Measurements from ENCODE around the gene CACNA2D3. TPM values are rescaled to one million over a fixed set of nuclear protein-coding genes. Genes with fewer than 3 reads are reported as not detected.

Gene CACNA2D3
- polyA plus RNA-seq, 1 donor from 2014 or later: 26.2 TPM

DNA sequence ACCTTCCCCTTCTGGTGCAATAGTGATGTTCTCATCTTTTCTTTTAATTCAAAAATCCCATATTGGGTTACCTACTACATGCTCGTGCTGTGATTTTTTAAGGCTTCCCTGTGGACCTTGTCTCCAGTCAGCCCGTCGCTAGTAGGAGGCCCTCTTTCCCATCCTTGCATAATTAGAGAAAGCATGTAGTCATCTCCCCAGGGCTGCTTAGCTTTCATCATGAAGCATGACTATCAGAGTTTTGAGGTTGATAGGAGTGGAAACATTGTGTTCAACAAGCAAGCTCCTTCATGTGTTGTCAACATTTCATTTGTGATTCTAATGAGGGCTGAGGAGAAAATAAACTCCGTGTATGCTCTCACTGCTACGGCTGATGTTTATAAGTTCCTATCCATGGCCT lies 814.2 kb downstream of the CACNA2D3 start:
- no peaks in the 10 kb centered on the region for H3K27me3 ChIP-seq (ENCODE audit: insufficient read depth, low read depth, low read length)
- H3K9me3 ChIP-seq (ENCODE audit: low read length): no peaks in the 10 kb centered on the region
- H3F3A ChIP-seq (ENCODE audit: insufficient read depth, low read length, poor library complexity, severe bottlenecking): no peaks in the 10 kb centered on the region
- no peak overlapping the region for H3K9ac ChIP-seq (ENCODE audit: low read length)
- H3K4me2 ChIP-seq (ENCODE audit: low read length): no peak overlapping the region
- no peaks in the 10 kb centered on the region for H4K20me1 ChIP-seq (ENCODE audit: insufficient read depth)
- H3K79me2 ChIP-seq (replicated peaks; ENCODE audit: insufficient read depth, low read length): no peaks in the 10 kb centered on the region
- H2AFZ ChIP-seq (ENCODE audit: low read depth, low read length): no peak overlapping the region
- H3K36me3 ChIP-seq (ENCODE audit: insufficient read depth, low read length): no peaks in the 10 kb centered on the region
- H3K4me3 ChIP-seq (ENCODE audit: low read length): no peak overlapping the region
- H3K9me2 ChIP-seq (ENCODE audit: insufficient read depth, low read length): no peaks in the 10 kb centered on the region
- no peak for TF ChIP-seq EP300 (conservative IDR thresholded peaks at IDR 0.05; ENCODE audit: poor library complexity, severe bottlenecking)
- no peak for TF ChIP-seq POLR2AphosphoS5 (IDR thresholded peaks at IDR 0.05)
- TF ChIP-seq REST (IDR thresholded peaks at IDR 0.05; ENCODE audit: borderline replicate concordance): no peak
- no peak for TF ChIP-seq CTCF (IDR thresholded peaks at IDR 0.05; ENCODE audit: poor library complexity, severe bottlenecking)
- no peak for TF ChIP-seq RAD21 (conservative IDR thresholded peaks at IDR 0.05)
- TF ChIP-seq MXI1 (conservative IDR thresholded peaks at IDR 0.05; ENCODE audit: poor library complexity, severe bottlenecking): no peak
- no peak for TF ChIP-seq EZH2 (IDR thresholded peaks at IDR 0.05; ENCODE audit: borderline replicate concordance, insufficient read depth, low read length, poor library complexity, severe bottlenecking)
- TF ChIP-seq TAF1 (IDR thresholded peaks at IDR 0.05; ENCODE audit: low read depth): no peak
- TF ChIP-seq SMC3 (conservative IDR thresholded peaks at IDR 0.05; ENCODE audit: poor library complexity): no peak
- no peak overlapping the region for H3K27ac ChIP-seq (ENCODE audit: low read length)

- H3K4me3 ChIP-seq (ENCODE audit: low read length): no peak overlapping the region
- H3F3A ChIP-seq (ENCODE audit: insufficient read depth, low read length, poor library complexity, severe bottlenecking): no peaks in the 10 kb centered on the region
- H2AFZ ChIP-seq (ENCODE audit: low read depth, low read length): no peak overlapping the region
- H3K9me3 ChIP-seq (ENCODE audit: low read length): no peaks in the 10 kb centered on the region
- no peak overlapping the region for H3K4me2 ChIP-seq (ENCODE audit: low read length)
- no peaks in the 10 kb centered on the region for H3K36me3 ChIP-seq (ENCODE audit: insufficient read depth, low read length)
- H3K9ac ChIP-seq (ENCODE audit: low read length): no peak overlapping the region
- no peaks in the 10 kb centered on the region for H3K9me2 ChIP-seq (ENCODE audit: insufficient read depth, low read length)
- no peaks in the 10 kb centered on the region for H3K79me2 ChIP-seq (replicated peaks; ENCODE audit: insufficient read depth, low read length)
- no peaks in the 10 kb centered on the region for H4K20me1 ChIP-seq (ENCODE audit: insufficient read depth)
- TF ChIP-seq CTCF (IDR thresholded peaks at IDR 0.05; ENCODE audit: poor library complexity, severe bottlenecking): no peak
- TF ChIP-seq MXI1 (conservative IDR thresholded peaks at IDR 0.05; ENCODE audit: poor library complexity, severe bottlenecking): no peak
- no peak for TF ChIP-seq EP300 (conservative IDR thresholded peaks at IDR 0.05; ENCODE audit: poor library complexity, severe bottlenecking)
- TF ChIP-seq REST (IDR thresholded peaks at IDR 0.05; ENCODE audit: borderline replicate concordance): no peak
- no peak for TF ChIP-seq POLR2AphosphoS5 (IDR thresholded peaks at IDR 0.05)
- TF ChIP-seq SMC3 (conservative IDR thresholded peaks at IDR 0.05; ENCODE audit: poor library complexity): no peak
- no peaks in the 10 kb centered on the region for H3K27me3 ChIP-seq (ENCODE audit: insufficient read depth, low read depth, low read length)
- H3K27ac ChIP-seq (ENCODE audit: low read length): no peak overlapping the region
Observed at GRCh38 chr3:54939557-54940300, 817.4 kb downstream of the CACNA2D3 start.

Data from neural cell (in vitro differentiated cells).